IMR-90 (cell line): ENCODE data around the gene TSPAN31.

ENCODE experiments used
- CTCF ChIP-seq: conservative IDR thresholded peaks from 2 replicates; pipeline ENCODE4 v1.5.1; 2012; ENCODE audit warnings: mild to moderate bottlenecking, low read depth, low read length, improper control_type of control experiment
- ELK1 ChIP-seq: fragments of 150-350 bp; IDR thresholded peaks from 2 replicates; pipeline ENCODE4 v1.6.1; 2016; ENCODE audit warnings: low read depth, mild to moderate bottlenecking, low read length, moderate library complexity, borderline replicate concordance
- MAFK ChIP-seq: IDR thresholded peaks from 2 replicates; pipeline ENCODE4 v1.6.1; 2012; ENCODE audit warnings: low read depth, low read length, improper control_type of control experiment
- MAZ ChIP-seq: IDR thresholded peaks from 2 replicates; pipeline ENCODE4 v1.6.1; 2012; ENCODE audit warnings: low read depth, mild to moderate bottlenecking, low read length, improper control_type of control experiment, moderate library complexity, borderline replicate concordance
- MXI1 ChIP-seq: IDR thresholded peaks from 2 replicates; pipeline ENCODE4 v1.6.1; 2012; ENCODE audit warnings: low read depth, mild to moderate bottlenecking, low read length, moderate library complexity, borderline replicate concordance
- POLR2A ChIP-seq: IDR thresholded peaks from 2 replicates; pipeline ENCODE4 v1.6.1; 2012; ENCODE audit warnings: mild to moderate bottlenecking, low read depth, low read length
- RFX5 ChIP-seq: IDR thresholded peaks from 2 replicates; pipeline ENCODE4 v1.8.0; 2012; ENCODE audit warnings: low read depth, mild to moderate bottlenecking, low read length, moderate library complexity

GRCh38 chr12:57723630-57723962, 21.2 kb upstream of the TSPAN31 start:
- no peak for TF ChIP-seq CTCF
- TF ChIP-seq RFX5: no peak
- no peak for TF ChIP-seq ELK1
- TF ChIP-seq MAZ: no peak
- no peak for TF ChIP-seq POLR2A
- no peak for TF ChIP-seq MAFK
- no peak for TF ChIP-seq MXI1
